Psoas muscle (tissue), 8 donors: ENCODE results near the gene C8A. TPM values are rescaled to one million over a fixed set of nuclear protein-coding genes. Genes with fewer than 3 reads are reported as not detected.

Source experiments
- ATAC-seq, 4 donors: fragments of 200-7000 bp; cut with Tn5 transposase; one replicate each; pipeline ENCODE4 v1.9.1; 2020; ENCODE audit warnings: moderate library complexity in 3 of 4, mild to moderate bottlenecking in 2 of 4
- DNase-seq, 2 donors: peaks; one replicate each; pipeline ENCODE4 v3.0.0-alpha.2; 2020
- H3K27ac ChIP-seq: fragments of 200-600 bp; one replicate; pipeline ENCODE4 v1.8.0; 2022
- H3K27me3 ChIP-seq, 3 donors: fragments of 200-600 bp in 1 of 3; one replicate each; pipeline versions ENCODE4 v1.6.1 to v1.8.0; 2013 to 2022; ENCODE audit warnings: low read length in 2 of 3, mild to moderate bottlenecking in 2 of 3, moderate library complexity in 1 of 3; ENCODE audit not compliant: insufficient read depth in 3 of 3
- H3K36me3 ChIP-seq, 2 donors: fragments of 200-600 bp in 1 of 2; one replicate each; pipeline versions ENCODE4 v1.6.1 to v1.8.0; 2013 to 2022; ENCODE audit warnings: low read depth in 1 of 2, mild to moderate bottlenecking in 1 of 2, moderate library complexity in 1 of 2; ENCODE audit not compliant: insufficient read depth in 1 of 2
- H3K4me1 ChIP-seq: fragments of 200-600 bp; one replicate; pipeline ENCODE4 v1.8.0; 2022
- H3K4me3 ChIP-seq: fragments of 200-600 bp; one replicate; pipeline ENCODE4 v1.8.0; 2022; ENCODE audit warnings: mild to moderate bottlenecking
- H3K9me3 ChIP-seq: fragments of 200-600 bp; one replicate; pipeline ENCODE4 v1.8.0; 2022
- WGBS, 3 donors: extraction: QIAGEN DNeasy Blood & Tissue Kit; methylation state at CpG; one replicate each; pipeline versions ENCODE4 v1.1.6 to v1.1.7; 2013; 5-methylcytosine and 5-hydroxymethylcytosine counted together
- intact Hi-C, 2 donors: fragments of 100-400 bp; cut with DNase I; formaldehyde crosslinking; loops; one replicate each; pipeline versions ENCODE4 v1.11.0 to v1.14.2; 2022
- polyA plus RNA-seq, 3 donors: library from polyadenylated mRNA; stranded (reverse); fragments of 200-250 nt; gene quantifications; one replicate each; pipeline ENCODE4 v1.2.3, GENCODE V29; 2013
- total RNA-seq, 4 donors: library from RNA; stranded (reverse); fragmentation: NEBNext Ultra II Directional in 2 of 4; extraction: Animal tissue kit (Norgen Biotek cat#: 25700) in 2 of 4; gene quantifications; one replicate each; pipeline versions ENCODE4 v1.2.1 to v1.2.4, GENCODE V29; 2021 to 2023
- TF ChIP-seq, protein P1 (sequence below): fragments of 200-600 bp; IDR thresholded peaks from one replicate; pipeline ENCODE4 v1.8.0; 2022; ENCODE audit warnings: antibody characterized with exemption
- donor health status: healthy with polysubstance abuse.
- donor health status: DM: no; HTN: no; CAD: no; lungs with moderate emphysema.
- donor health status: Bipolar disorder and iron deficiency.
- donor health status: healthy.
- donor health status: DM: yes; HTN: yes; CAD: no.
- donor health status: DM: no; HTN: no; CAD: no.
- donor health status: DM: no; HTN: no; CAD: no.
- donor health status: DM: yes; HTN: yes; CAD: no.

C8A gene
- total and polyA plus RNA-seq, 7 donors, result not detected

- Histone ChIP-seq H3K27me3 (no peaks in the 10 kb centered on the region), H3K9me3 (no peaks in the 10 kb centered on the region), H3K36me3 (no peaks in the 10 kb centered on the region), H3K4me1 (no peaks in the 10 kb centered on the region), H3K27ac (no peak overlapping the region), H3K4me3 (no peak overlapping the region)
- ATAC-seq (no peak), DNase-seq (no peak)
- intact Hi-C loops, result no loop called here
- WGBS, 3 donors, result 53 to 89% (median 85%) methylated on average over 4 of the region's 4 CpGs
- TF ChIP-seq, protein P1, sequence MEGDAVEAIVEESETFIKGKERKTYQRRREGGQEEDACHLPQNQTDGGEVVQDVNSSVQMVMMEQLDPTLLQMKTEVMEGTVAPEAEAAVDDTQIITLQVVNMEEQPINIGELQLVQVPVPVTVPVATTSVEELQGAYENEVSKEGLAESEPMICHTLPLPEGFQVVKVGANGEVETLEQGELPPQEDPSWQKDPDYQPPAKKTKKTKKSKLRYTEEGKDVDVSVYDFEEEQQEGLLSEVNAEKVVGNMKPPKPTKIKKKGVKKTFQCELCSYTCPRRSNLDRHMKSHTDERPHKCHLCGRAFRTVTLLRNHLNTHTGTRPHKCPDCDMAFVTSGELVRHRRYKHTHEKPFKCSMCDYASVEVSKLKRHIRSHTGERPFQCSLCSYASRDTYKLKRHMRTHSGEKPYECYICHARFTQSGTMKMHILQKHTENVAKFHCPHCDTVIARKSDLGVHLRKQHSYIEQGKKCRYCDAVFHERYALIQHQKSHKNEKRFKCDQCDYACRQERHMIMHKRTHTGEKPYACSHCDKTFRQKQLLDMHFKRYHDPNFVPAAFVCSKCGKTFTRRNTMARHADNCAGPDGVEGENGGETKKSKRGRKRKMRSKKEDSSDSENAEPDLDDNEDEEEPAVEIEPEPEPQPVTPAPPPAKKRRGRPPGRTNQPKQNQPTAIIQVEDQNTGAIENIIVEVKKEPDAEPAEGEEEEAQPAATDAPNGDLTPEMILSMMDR, result no peak
These were observed 67.5 kb downstream of the C8A start for GRCh38 chr1:56922070-56922469.

- H3K4me3 ChIP-seq, result no peak overlapping the region
- no peaks in the 10 kb centered on the region for H3K9me3 ChIP-seq
- intact Hi-C loops, result no loop called here
- TF ChIP-seq, protein P1, result no peak
- H3K27ac ChIP-seq, result no peak overlapping the region
- WGBS, 3 donors, result 92 to 93% (median 93%) methylated on average over 1 of the region's 1 CpG
- no peaks in the 10 kb centered on the region for H3K4me1 ChIP-seq
- no peaks in the 10 kb centered on the region for H3K36me3 ChIP-seq
- no peak for ATAC-seq
- H3K27me3 ChIP-seq, result no peaks in the 10 kb centered on the region
- DNase-seq, result no peak
These were observed 67.9 kb downstream of the C8A start for GRCh38 chr1:56922507-56922906.

- Histone ChIP-seq H3K27ac (no peak overlapping the region), H3K9me3 (no peaks in the 10 kb centered on the region), H3K27me3 (no peaks in the 10 kb centered on the region), H3K4me1 (no peaks in the 10 kb centered on the region), H3K4me3 (no peak overlapping the region), H3K36me3 (no peaks in the 10 kb centered on the region)
- no peak for ATAC-seq
- intact Hi-C loops, result no loop called here
- no peak for DNase-seq
- TF ChIP-seq, protein P1, result no peak
- WGBS, 3 donors, result 33 to 99% (median 61%) methylated on average over 3 of the region's 3 CpGs
These were observed 68.6 kb downstream of the C8A start for GRCh38 chr1:56923201-56923600.

GRCh38 chr1:56924116-56924515 lies 69.5 kb downstream of the C8A start:
- Histone ChIP-seq H3K4me3 (no peak overlapping the region), H3K4me1 (no peaks in the 10 kb centered on the region), H3K27ac (no peak overlapping the region), H3K27me3 (no peaks in the 10 kb centered on the region), H3K36me3 (no peaks in the 10 kb centered on the region), H3K9me3 (no peaks in the 10 kb centered on the region)
- TF ChIP-seq, protein P1, result no peak
- ATAC-seq (no peak), DNase-seq (no peak)
- intact Hi-C loops, result no loop called here
- WGBS, 3 donors, result 95 to 98% (median 98%) methylated on average over 5 of the region's 5 CpGs

GRCh38 chr1:56925193-56925592 lies 70.6 kb downstream of the C8A start:
- H3K4me1 ChIP-seq, result no peaks in the 10 kb centered on the region
- H3K9me3 ChIP-seq, result no peaks in the 10 kb centered on the region
- H3K27ac ChIP-seq, result no peak overlapping the region
- no peak for DNase-seq
- intact Hi-C loops, result no loop called here
- ATAC-seq, result no peak
- TF ChIP-seq, protein P1, result no peak
- H3K4me3 ChIP-seq, result no peak overlapping the region
- H3K27me3 ChIP-seq, result no peaks in the 10 kb centered on the region
- no peaks in the 10 kb centered on the region for H3K36me3 ChIP-seq
